Ovary (tissue), 3 donors: ENCODE results near the gene PSG4.
"Not testable (repeated sequence)": the region's sequence is repeated elsewhere in the genome, so short reads cannot be mapped to it uniquely, and the experiment has no call there.

Experiments used
- EP300 ChIP-seq: sonication (generic); formaldehyde crosslinking; IDR thresholded peaks from one replicate; pipeline ENCODE4 v1.6.1; 2017; ENCODE audit warnings: antibody characterized with exemption
- TF ChIP-seq, protein P1 (sequence below), 3 donors: fragments of 450-650 bp in 2 of 3; fragments of 200-600 bp in 1 of 3; IDR thresholded peaks; one replicate each; pipeline versions ENCODE4 v1.5.1 to v1.8.0; 2016 to 2022; ENCODE audit warnings: antibody characterized with exemption in 3 of 3, mild to moderate bottlenecking in 1 of 3
- donor health status: DM: no; HTN: no; CAD: no.

DNA sequence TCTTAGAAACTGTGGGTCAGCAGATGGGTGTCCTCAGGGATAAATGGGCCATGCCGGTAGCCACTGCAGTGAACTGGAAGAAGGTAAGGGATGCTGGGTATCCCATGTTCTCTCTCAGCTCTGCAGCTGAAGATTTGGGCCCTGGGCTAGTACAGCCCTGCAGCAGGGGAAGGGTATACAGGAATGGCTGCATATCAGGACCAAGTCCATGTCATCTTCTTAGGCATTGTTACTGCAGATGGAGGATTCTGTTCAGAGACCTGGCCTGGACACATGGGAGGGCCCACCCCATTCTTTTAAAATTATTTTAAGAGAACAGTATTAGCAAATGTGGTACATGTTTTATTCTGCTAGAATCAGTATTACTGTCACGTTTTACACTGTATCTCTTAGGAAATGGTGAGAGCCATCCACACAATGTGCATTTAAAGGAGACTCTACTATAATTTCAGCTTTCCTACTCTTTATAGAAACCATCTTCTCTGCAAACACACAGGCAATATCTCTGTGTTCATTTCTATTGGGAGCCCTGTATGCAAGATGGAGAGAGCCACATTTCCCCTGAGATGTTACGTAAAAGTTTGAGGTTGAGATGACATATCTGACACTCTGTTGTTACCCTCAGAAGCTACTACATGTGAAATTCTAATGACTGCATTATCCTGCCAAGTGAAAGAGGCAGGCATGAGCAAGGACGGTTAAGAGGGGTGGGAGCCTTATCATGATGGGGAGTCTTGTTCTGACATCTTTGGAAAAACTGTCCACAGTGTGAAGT, 12.9 kb downstream of the PSG4 start:
- TF ChIP-seq EP300 = not testable (repeated sequence)
- TF ChIP-seq, protein P1, sequence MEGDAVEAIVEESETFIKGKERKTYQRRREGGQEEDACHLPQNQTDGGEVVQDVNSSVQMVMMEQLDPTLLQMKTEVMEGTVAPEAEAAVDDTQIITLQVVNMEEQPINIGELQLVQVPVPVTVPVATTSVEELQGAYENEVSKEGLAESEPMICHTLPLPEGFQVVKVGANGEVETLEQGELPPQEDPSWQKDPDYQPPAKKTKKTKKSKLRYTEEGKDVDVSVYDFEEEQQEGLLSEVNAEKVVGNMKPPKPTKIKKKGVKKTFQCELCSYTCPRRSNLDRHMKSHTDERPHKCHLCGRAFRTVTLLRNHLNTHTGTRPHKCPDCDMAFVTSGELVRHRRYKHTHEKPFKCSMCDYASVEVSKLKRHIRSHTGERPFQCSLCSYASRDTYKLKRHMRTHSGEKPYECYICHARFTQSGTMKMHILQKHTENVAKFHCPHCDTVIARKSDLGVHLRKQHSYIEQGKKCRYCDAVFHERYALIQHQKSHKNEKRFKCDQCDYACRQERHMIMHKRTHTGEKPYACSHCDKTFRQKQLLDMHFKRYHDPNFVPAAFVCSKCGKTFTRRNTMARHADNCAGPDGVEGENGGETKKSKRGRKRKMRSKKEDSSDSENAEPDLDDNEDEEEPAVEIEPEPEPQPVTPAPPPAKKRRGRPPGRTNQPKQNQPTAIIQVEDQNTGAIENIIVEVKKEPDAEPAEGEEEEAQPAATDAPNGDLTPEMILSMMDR (IDR thresholded peaks at IDR 0.05) = not testable (repeated sequence)
